Measurements from ENCODE around the gene SLC1A2.

Gene SLC1A2

GRCh38 chr11:35375332-35376117, 43.8 kb downstream of the SLC1A2 start:
- no peak for DNase-seq

- no peak for DNase-seq
These were observed 45.9 kb downstream of the SLC1A2 start for GRCh38 chr11:35373284-35373933.

GRCh38 chr11:35372565-35373283, 46.6 kb downstream of the SLC1A2 start:
- DNase-seq = no peak

GRCh38 chr11:35367491-35367890, 51.9 kb downstream of the SLC1A2 start:
- DNase-seq = no peak

- no peak for DNase-seq
These were observed 52.6 kb downstream of the SLC1A2 start for GRCh38 chr11:35366798-35367197.

- DNase-seq = no peak
These were observed 53.4 kb downstream of the SLC1A2 start for GRCh38 chr11:35365961-35366360.

- no peak for DNase-seq
These were observed 54.0 kb downstream of the SLC1A2 start for GRCh38 chr11:35365395-35365794.

- peak; percentile 63 for DNase-seq
These were observed 55.2 kb downstream of the SLC1A2 start for GRCh38 chr11:35363854-35364780.

GRCh38 chr11:35363246-35363801, 56.0 kb downstream of the SLC1A2 start:
- DNase-seq = no peak

GRCh38 chr11:35362521-35362980, 56.8 kb downstream of the SLC1A2 start:
- no peak for DNase-seq

- no peak for DNase-seq
These were observed 59.3 kb downstream of the SLC1A2 start for GRCh38 chr11:35360055-35360530.

GRCh38 chr11:35359321-35360054, 59.9 kb downstream of the SLC1A2 start:
- no peak for DNase-seq

- DNase-seq = no peak
These were observed 61.0 kb downstream of the SLC1A2 start for GRCh38 chr11:35358391-35358790.

GRCh38 chr11:35357923-35358322, 61.4 kb downstream of the SLC1A2 start:
- DNase-seq = no peak

- DNase-seq = no peak
These were observed 64.1 kb downstream of the SLC1A2 start for GRCh38 chr11:35355102-35355749.

GRCh38 chr11:35354644-35355043, 64.7 kb downstream of the SLC1A2 start:
- no peak for DNase-seq

- no peak for DNase-seq
These were observed 67.1 kb downstream of the SLC1A2 start for GRCh38 chr11:35352077-35352888.

GRCh38 chr11:35349897-35350296, 69.5 kb downstream of the SLC1A2 start:
- no peak for DNase-seq

- DNase-seq = no peak
These were observed 70.3 kb downstream of the SLC1A2 start for GRCh38 chr11:35348898-35349687.
